ENCODE data around the gene RBM11.
"Not testable (repeated sequence)": the region's sequence is repeated elsewhere in the genome, so short reads cannot be mapped to it uniquely, and the experiment has no call there.

The RBM11 gene, protein sequence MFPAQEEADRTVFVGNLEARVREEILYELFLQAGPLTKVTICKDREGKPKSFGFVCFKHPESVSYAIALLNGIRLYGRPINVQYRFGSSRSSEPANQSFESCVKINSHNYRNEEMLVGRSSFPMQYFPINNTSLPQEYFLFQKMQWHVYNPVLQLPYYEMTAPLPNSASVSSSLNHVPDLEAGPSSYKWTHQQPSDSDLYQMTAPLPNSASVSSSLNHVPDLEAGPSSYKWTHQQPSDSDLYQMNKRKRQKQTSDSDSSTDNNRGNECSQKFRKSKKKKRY

DNA sequence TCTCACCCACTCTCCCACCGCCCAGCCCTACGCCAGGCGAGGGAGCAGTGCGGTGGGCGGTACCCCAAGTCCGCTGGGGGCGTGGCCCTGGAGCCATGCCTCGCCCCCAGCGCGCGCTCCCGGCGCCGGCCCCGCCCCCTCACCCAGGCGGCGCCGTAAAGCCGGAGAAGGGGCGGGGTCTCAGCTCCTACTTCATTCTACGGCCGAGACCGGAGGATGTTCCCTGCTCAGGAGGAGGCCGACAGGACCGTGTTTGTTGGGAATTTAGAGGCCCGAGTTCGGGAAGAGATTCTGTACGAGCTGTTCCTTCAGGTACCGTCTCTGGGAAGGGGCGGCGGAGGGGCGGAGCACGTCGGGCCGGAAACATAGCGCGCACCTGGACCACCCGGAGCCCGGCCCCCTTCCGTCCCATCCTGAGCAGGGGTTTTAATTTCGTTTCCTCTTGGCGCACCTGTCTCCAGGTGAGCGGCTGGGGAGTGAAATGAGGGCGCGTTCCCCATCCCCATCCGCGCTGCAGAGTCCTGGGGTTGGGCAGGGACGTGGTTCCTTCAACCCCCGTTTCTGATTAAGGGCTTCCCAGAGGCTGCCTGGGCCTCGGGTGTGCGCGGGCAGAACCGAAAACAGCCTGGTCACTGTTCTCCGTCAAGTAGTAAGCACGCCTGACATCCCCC lies at the start of gene RBM11:
RBM11 (plus strand) TSS at position 187 of the 671 bp plus-strand sequence; CDS start at position 217, 30 bp downstream.
- H3K27ac ChIP-seq: no peak within 1 kb of the TSS
- no peak for TF ChIP-seq CTCF (conservative IDR thresholded peaks at IDR 0.05)
- no peak for TF ChIP-seq ZFX (IDR thresholded peaks at IDR 0.05)

GRCh38 chr21:14166463-14167223 lies 49.3 kb upstream of the RBM11 start:
- H3K27ac ChIP-seq: not testable (repeated sequence)

- TF ChIP-seq ZFX (IDR thresholded peaks at IDR 0.05) (no peak), CTCF (conservative IDR thresholded peaks at IDR 0.05) (no peak)
- H3K27ac ChIP-seq: no peak overlapping the region
These were observed 9.7 kb upstream of the RBM11 start for GRCh38 chr21:14206222-14206621.

GRCh38 chr21:14210738-14211137 lies 5.2 kb upstream of the RBM11 start, which contains the start of gene LIPI:
TSS of gene LIPI (minus strand) at chr21:14210955. CDS start at chr21:14210845, 110 bp downstream.
- TF ChIP-seq CTCF (conservative IDR thresholded peaks at IDR 0.05): no peak
- no peak for TF ChIP-seq ZFX (IDR thresholded peaks at IDR 0.05)
- no peak within 1 kb of the TSS for H3K27ac ChIP-seq

DNA sequence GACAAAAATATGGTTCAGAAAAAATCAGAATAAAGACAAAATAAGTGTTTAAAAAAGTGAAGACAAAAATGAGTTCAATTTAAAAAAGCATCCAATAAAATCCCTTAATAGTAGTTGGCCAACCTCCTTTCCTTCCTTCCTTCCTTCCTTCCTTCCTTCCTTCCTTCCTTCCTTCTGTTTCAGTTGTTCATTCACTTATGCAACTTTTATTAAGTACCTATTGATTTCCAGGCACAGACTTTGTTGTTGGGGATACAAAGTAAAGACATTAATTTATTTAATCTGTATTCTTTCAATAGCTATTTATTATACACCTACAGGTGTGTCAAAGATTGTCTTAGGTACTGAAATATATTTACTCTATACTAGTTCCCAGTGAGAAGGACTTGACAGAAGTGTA lies 2.8 kb upstream of the RBM11 start:
- TF ChIP-seq CTCF (conservative IDR thresholded peaks at IDR 0.05): no peak
- TF ChIP-seq ZFX (IDR thresholded peaks at IDR 0.05): no peak
- no peak overlapping the region for H3K27ac ChIP-seq

DNA sequence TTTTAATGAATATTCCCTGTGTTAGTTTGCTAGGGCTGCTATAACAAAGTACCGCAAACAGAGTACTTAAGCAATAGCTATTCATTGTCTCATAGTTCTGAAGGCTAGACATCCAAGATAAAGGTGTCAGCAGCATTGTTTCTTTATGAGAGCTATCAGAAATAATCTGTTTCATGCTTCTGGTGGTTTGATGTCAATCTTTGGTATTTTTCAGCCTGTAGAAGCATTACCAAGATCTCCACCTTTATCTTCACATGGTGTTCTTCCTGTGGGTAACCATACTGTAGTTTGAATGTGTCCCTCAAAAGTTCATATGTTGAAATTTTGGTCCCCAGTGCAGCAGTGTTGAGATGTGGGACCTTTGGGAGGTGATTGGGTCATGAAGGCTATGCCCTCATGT lies 7.4 kb downstream of the RBM11 start:
- TF ChIP-seq CTCF (conservative IDR thresholded peaks at IDR 0.05) (no peak), ZFX (IDR thresholded peaks at IDR 0.05) (no peak)
- no peak overlapping the region for H3K27ac ChIP-seq

GRCh38 chr21:14229399-14229798 lies 13.4 kb downstream of the RBM11 start:
- TF ChIP-seq ZFX (IDR thresholded peaks at IDR 0.05) (no peak), CTCF (conservative IDR thresholded peaks at IDR 0.05) (no peak)
- H3K27ac ChIP-seq: no peak overlapping the region

Measured in C4-2B (cell line).